ENCODE data around the gene ALK.
"Not testable (repeated sequence)": the region's sequence is repeated elsewhere in the genome, so short reads cannot be mapped to it uniquely, and the experiment has no call there.

Gene ALK

DNA sequence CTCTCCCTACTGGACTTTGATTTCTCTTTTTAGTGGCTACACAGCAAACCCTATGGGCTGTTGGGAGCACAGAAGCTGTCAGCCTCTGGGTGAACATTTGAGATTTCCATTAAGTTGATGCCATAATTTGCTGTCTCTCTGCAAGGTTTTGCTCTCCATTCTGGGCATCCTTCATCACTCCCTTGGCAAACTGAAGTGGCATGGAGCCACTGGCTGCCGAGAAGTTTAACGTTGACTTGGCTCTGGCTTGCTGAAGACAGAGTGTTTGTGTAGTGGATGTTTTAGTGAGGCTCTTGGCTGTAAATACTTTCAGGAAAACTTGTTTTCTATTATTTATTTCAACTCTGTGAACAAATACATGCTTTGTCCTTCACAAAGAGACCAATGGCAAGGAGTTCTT, 91.5 kb downstream of the ALK start:
- TF ChIP-seq, protein P1, sequence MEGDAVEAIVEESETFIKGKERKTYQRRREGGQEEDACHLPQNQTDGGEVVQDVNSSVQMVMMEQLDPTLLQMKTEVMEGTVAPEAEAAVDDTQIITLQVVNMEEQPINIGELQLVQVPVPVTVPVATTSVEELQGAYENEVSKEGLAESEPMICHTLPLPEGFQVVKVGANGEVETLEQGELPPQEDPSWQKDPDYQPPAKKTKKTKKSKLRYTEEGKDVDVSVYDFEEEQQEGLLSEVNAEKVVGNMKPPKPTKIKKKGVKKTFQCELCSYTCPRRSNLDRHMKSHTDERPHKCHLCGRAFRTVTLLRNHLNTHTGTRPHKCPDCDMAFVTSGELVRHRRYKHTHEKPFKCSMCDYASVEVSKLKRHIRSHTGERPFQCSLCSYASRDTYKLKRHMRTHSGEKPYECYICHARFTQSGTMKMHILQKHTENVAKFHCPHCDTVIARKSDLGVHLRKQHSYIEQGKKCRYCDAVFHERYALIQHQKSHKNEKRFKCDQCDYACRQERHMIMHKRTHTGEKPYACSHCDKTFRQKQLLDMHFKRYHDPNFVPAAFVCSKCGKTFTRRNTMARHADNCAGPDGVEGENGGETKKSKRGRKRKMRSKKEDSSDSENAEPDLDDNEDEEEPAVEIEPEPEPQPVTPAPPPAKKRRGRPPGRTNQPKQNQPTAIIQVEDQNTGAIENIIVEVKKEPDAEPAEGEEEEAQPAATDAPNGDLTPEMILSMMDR (IDR thresholded peaks at IDR 0.05; ENCODE audit: low read depth, low read length): no peak
- DNase-seq (ENCODE audit: extremely low read depth, low read depth): no peak

DNA sequence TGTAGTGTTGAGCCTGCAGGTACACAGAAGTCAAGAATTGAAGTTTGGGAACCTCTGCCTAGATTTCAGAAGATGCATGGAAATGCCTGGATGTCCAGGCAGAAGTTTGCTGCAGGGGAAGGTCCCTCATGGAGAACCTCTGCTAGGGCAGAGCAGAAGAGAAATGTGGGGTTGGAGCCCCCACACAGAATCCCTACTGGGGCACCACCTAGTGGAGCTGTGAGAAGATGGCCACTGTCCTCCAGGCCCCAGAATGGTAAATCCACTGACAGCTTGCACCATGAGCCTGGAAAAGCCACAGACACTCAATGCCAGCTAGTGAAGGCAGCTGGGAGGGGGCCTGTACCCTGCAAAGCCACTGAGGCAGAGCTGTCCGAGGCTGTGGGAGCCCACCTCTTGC, 97.2 kb downstream of the ALK start:
- TF ChIP-seq, protein P1 (IDR thresholded peaks at IDR 0.05; ENCODE audit: low read depth, low read length): peak; percentile 22
- not testable (repeated sequence) for DNase-seq (ENCODE audit: extremely low read depth, low read depth)

DNA sequence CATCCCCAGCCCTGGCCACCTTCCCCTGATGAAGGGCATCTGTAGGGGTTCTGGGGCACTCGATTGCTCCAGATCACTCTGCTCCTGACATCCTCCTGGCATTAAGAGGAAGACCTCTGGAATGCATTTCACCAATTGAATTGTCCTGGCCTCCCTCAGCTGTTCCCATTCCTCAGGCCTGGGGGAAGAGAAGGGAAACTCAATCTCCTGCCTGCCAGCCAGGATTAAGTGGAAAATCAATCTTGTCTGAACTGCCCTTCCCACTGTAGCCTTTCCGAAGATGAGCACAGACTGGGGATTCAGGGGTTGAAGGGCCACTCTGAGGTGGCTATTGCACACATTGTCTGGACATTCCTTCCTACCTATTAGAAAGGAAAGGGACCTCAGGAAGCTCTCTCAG, 99.8 kb downstream of the ALK start:
- TF ChIP-seq, protein P1 (IDR thresholded peaks at IDR 0.05; ENCODE audit: low read depth, low read length): no peak
- no peak for DNase-seq (ENCODE audit: extremely low read depth, low read depth)

DNA sequence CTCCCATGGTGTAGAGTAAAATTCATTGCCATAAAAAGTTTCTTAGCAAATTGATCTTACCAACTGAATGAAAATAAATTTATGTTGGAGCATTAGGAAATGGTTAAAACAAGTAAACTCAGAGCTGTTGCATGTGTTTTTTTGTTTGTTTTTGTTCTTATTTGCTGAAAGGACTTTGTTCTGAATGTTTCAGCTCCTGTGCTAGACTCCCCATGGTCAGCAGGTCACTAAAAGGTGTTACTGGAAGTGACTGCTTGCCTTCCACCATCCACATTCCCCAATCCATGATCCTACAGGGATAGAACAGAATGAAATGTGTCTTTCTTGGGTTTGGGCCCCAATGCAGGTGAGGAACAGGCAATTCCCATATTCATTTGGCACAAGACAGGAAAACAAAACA, 101.8 kb downstream of the ALK start:
- TF ChIP-seq, protein P1 (IDR thresholded peaks at IDR 0.05; ENCODE audit: low read depth, low read length): no peak
- no peak for DNase-seq (ENCODE audit: extremely low read depth, low read depth)

DNA sequence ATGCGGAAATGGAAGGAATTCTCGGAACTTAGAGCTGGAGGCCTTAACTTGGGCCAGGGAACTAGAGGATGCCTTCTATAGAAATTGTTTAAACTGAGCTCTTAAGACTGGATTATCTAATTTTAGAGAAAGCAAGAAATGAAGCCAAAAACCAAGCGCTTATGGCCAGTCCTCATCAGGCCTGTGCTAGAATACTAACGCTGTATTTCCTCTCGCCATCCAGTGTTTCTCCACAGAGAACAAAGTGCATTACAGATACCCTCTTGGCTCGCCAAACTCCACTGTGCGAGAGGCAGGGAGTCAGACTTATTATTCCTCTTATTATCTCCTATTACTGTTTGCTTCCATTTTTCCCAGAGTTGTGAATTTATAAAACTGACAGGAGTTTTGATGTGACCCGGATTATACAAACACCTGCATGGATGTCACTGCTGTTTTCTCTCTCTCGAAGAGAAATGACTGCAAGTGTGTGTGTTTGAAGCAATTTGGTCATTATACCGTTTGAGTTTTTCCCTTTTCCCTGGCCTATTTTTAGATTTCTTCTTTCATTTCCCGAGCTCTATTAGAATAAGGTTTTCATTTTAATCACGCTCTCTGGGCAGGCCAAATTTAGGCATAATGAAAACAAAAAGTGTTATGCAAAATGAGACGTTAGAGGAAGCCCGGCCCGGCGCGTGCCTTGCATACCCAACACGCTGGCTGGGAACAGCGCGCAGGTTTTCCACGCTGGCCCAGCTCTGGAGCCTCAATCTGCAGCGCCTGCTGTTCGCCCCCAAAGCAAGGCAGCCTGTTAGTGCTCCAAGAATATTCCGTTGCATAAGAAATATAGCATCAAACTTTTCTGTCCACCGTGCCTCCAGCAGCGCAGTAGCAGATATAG, 103.3 kb downstream of the ALK start:
- no peak for DNase-seq (ENCODE audit: extremely low read depth, low read depth)
- TF ChIP-seq, protein P1 (IDR thresholded peaks at IDR 0.05; ENCODE audit: low read depth, low read length): no peak

DNA sequence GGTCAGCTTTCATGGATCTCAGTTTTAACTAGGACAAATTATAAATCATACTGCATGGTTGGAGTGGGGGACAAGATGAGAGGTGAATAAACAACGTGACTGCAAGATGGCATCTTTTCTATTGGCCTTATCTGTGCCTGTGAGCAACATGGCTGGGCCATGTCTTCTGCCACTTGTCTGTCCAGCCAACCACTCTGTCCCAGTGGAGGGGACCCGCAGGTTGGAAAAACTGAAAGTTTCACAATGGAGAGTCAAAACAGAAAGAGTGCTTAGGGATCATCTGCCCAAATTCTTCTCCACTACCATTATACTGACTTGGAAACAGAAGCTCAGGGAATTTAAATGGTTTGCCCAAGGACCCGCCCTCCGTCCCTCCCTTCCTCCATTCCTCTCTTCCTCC, 104.1 kb downstream of the ALK start:
- DNase-seq (ENCODE audit: extremely low read depth, low read depth): no peak
- TF ChIP-seq, protein P1 (IDR thresholded peaks at IDR 0.05; ENCODE audit: low read depth, low read length): no peak

DNA sequence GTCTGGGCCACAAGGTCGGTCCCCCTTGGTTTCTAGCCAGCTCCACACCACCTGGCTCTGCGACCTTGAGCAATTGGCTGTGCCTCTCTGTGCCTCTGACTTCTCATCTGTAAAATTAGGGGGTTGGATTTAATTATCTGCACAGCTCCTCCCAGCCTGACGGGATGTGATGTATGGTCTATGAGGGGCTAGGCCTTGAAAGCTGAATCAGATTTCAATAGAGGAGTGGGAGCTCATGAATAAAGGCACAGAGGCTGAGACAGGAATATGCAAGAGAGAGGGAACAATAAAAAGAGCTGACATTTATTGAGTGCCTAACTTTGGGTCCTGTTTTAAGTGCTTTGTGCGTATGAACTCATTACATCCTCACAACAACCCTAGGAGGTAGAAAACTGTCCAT, 104.7 kb downstream of the ALK start:
- TF ChIP-seq, protein P1 (IDR thresholded peaks at IDR 0.05; ENCODE audit: low read depth, low read length): no peak
- no peak for DNase-seq (ENCODE audit: extremely low read depth, low read depth)

All from AG09319 (cell line).